GM12878 (cell line): ENCODE data around the gene ICAM4. TPM values are rescaled to one million over a fixed set of nuclear protein-coding genes. Genes with fewer than 3 reads are reported as not detected.
A peak's percentile ranks its signal among the peaks of the same experiment; 100 is the strongest.

ENCODE experiments used
- ATAC-seq: fragments of 200-7000 bp; cut with Tn5 transposase; 3 replicates; pipeline ENCODE4 v1.9.1; 2020; ENCODE audit warnings: mild to moderate bottlenecking, moderate library complexity
- BruUV-seq: library from RNA; stranded (reverse); fragments of 400-500 nt; replicated peaks from 2 replicates; lab custom pipeline; 2021; lab: Mats Ljungman, UMichigan
- CTCF ChIA-PET: fragments of 300-600 bp; sonication (Branson Sonifier 250); formaldehyde crosslinking; extraction: SDS; loops from one replicate; lab custom pipeline; 2021; ENCODE audit warnings: inconsistent platforms; lab: Yijun Ruan, JAX
- POLR2A ChIA-PET: fragments of 350-600 bp; formaldehyde crosslinking; extraction: SDS; loops from one replicate; lab custom pipeline; 2021; ENCODE audit warnings: inconsistent platforms; lab: Charles Lee
- RAD21 ChIA-PET: fragments of 300-600 bp; sonication (Branson Sonifier 250); formaldehyde crosslinking; loops from one replicate; lab custom pipeline; 2023; ENCODE audit warnings: antibody characterized with exemption; ENCODE audit not compliant: unreplicated experiment; lab: Charles Lee
- SMC1A ChIA-PET: fragments of 300-600 bp; sonication (Branson Sonifier 250); formaldehyde crosslinking; loops from one replicate; lab custom pipeline; 2023; ENCODE audit not compliant: unreplicated experiment, uncharacterized antibody; lab: Charles Lee
- DNase-seq: peaks from one replicate; pipeline ENCODE4 v3.0.0-alpha.2; 2011; ENCODE audit warnings: low read depth, low spot score
- FAIRE-seq: peaks from 3 replicates; lab custom pipeline; 2011; peaks lifted over from hg19 to GRCh38; lab: Jason Lieb, UNC
- H2AFZ ChIP-seq: 2 replicates; pipeline ENCODE4 v1.6.0; 2011; ENCODE audit warnings: low read depth, low read length, control low read depth; ENCODE audit not compliant: control insufficient read depth
- H3K27ac ChIP-seq: 2 replicates; pipeline ENCODE4 v1.5.1; 2011; ENCODE audit warnings: control low read depth; ENCODE audit not compliant: control insufficient read depth, insufficient read depth
- H3K27me3 ChIP-seq, 2 experiments: replicated peaks in 1 of 2; 2 replicates each; pipeline versions ENCODE4 v1.6.0 to v1.6.1; 2011; ENCODE audit warnings: low read length in 1 of 2; ENCODE audit not compliant: control insufficient read depth in 2 of 2, insufficient read depth in 2 of 2
- H3K36me3 ChIP-seq, 2 experiments: 2 replicates each; pipeline ENCODE4 v1.5.1; 2011; ENCODE audit warnings: low read length in 1 of 2; ENCODE audit not compliant: control insufficient read depth in 2 of 2, insufficient read depth in 2 of 2
- H3K4me1 ChIP-seq: 2 replicates; pipeline ENCODE4 v1.6.1; 2011; ENCODE audit warnings: mild to moderate bottlenecking, low read length, moderate library complexity, mixed read lengths; ENCODE audit not compliant: control insufficient read depth, insufficient read depth
- H3K4me2 ChIP-seq: 2 replicates; pipeline ENCODE4 v1.6.0; 2011; ENCODE audit warnings: control low read depth; ENCODE audit not compliant: control insufficient read depth, insufficient read depth
- H3K4me3 ChIP-seq: fragments of 200-600 bp; sonication (generic); 2 replicates; pipeline ENCODE4 v1.5.1; 2016
- H3K79me2 ChIP-seq: 2 replicates; pipeline ENCODE4 v1.6.0; 2011; ENCODE audit warnings: low read length; ENCODE audit not compliant: control insufficient read depth, insufficient read depth
- H3K9ac ChIP-seq: 2 replicates; pipeline ENCODE4 v1.8.0; 2011; ENCODE audit warnings: low read length, control low read depth, mixed read lengths; ENCODE audit not compliant: control insufficient read depth, insufficient read depth
- H3K9me3 ChIP-seq: replicated peaks from 3 replicates; pipeline ENCODE4 v1.5.1; 2011; ENCODE audit warnings: mild to moderate bottlenecking, low read length; ENCODE audit not compliant: control insufficient read depth, insufficient read depth
- H4K20me1 ChIP-seq: 2 replicates; pipeline ENCODE4 v1.6.0; 2011; ENCODE audit not compliant: control insufficient read depth, insufficient read depth
- DPF2 ChIP-seq: fragments of 450-650 bp; IDR thresholded peaks from 2 replicates; pipeline ENCODE4 v1.6.1; 2017; ENCODE audit warnings: mild to moderate bottlenecking
- EED ChIP-seq: sonication (generic); IDR thresholded peaks from 2 replicates; pipeline ENCODE4 v1.6.1; 2016; ENCODE audit warnings: antibody characterized with exemption, low read depth
- EGR1 ChIP-seq, 2 experiments: IDR thresholded peaks; 1 replicate in 1 of 2; 2 replicates in 1 of 2; pipeline ENCODE4 v1.6.1; 2011 to 2012; ENCODE audit warnings: low read depth in 2 of 2, low read length in 2 of 2, borderline replicate concordance in 1 of 2, mild to moderate bottlenecking in 1 of 2, moderate library complexity in 1 of 2
- IKZF1 ChIP-seq: fragments of 450-650 bp; conservative IDR thresholded peaks from 2 replicates; pipeline ENCODE4 v1.6.1; 2017; ENCODE audit warnings: antibody characterized with exemption, mild to moderate bottlenecking
- JUNB ChIP-seq: IDR thresholded peaks from 2 replicates; pipeline ENCODE4 v1.6.1; 2016; ENCODE audit warnings: antibody characterized with exemption, mild to moderate bottlenecking
- NFYB ChIP-seq: IDR thresholded peaks from 2 replicates; pipeline ENCODE4 v1.6.1; 2011; ENCODE audit warnings: low read depth, mild to moderate bottlenecking, low read length, improper control_type of control experiment, moderate library complexity; ENCODE audit not compliant: insufficient read depth
- POLR2A ChIP-seq: IDR thresholded peaks from 2 replicates; pipeline ENCODE4 v1.6.1; 2011; ENCODE audit warnings: low read depth, mild to moderate bottlenecking, low read length
- RUNX3 ChIP-seq: IDR thresholded peaks from 2 replicates; pipeline ENCODE4 v1.6.1; 2012; ENCODE audit warnings: low read length, inconsistent platforms
- SP1 ChIP-seq: IDR thresholded peaks from one replicate; pipeline ENCODE4 v1.6.1; 2011; ENCODE audit warnings: low read depth, low read length
- WGBS: methylation state at CpG from one replicate; pipeline ENCODE4 v1.1.6; 2016; ENCODE audit warnings: low lambda C conversion rate; ENCODE audit not compliant: insufficient replicate concordance, insufficient coverage; ENCODE audit errors: missing lambda C conversion rate; 5-methylcytosine and 5-hydroxymethylcytosine counted together
- in situ Hi-C: fragments of 300-500 bp; cut with MboI; formaldehyde crosslinking; loops from 9 replicates; pipeline ENCODE4 v1.14.3; 2018; ENCODE audit warnings: mixed read lengths
- intact Hi-C: fragments of 100-400 bp; cut with micrococcal nuclease; formaldehyde crosslinking; loops from one replicate; pipeline ENCODE4 v1.14.2; 2022; ENCODE audit not compliant: unreplicated experiment
- polyA plus RNA-seq, 11 experiments: library from polyadenylated mRNA; depleted of rRNA in 4 of 11; unstranded in 6 of 11; stranded (reverse) in 5 of 11; fragments of >200 nt; fragmentation: Nextera tagmentation in 4 of 11; fragmentation: Illumina TruSeq in 1 of 11; extraction: Ambion mirVana in 4 of 11; extraction: Trizol in 1 of 11; gene quantifications; 1 replicate in 1 of 11; 2 replicates in 10 of 11; pipeline versions ENCODE4 v1.2.1 to v1.2.3, GENCODE V29; 2011 to 2016; ENCODE audit warnings: inconsistent platforms in 2 of 11, missing spikeins in 2 of 11, low read depth in 1 of 11
- total RNA-seq, 4 experiments: library from RNA; depleted of rRNA in 3 of 4; stranded (reverse); fragments of >200 nt in 3 of 4; fragmentation: Illumina TruSeq in 1 of 4; extraction: Trizol in 1 of 4; gene quantifications; 2 replicates each; pipeline versions ENCODE4 v1.2.1 to v1.2.3, GENCODE V29; 2013 to 2021

The ICAM4 gene
- total and polyA plus RNA-seq, 10 of the 15 experiments (the other 5 are each of a cell fraction or from before 2014, with no cell fraction given), result 0.31 to 5.1 (median 1.7) TPM

GRCh38 chr19:10260141-10260584 is 26.6 kb upstream of the ICAM4 start:
- no peak overlapping the region for H3K4me3 ChIP-seq
- ChIA-PET CTCF (interaction anchor here (0.6 to 5.2 kb wide), 19 partner anchors 10 to 328 kb away, joined by 3 to 186 read pairs (median 7); partner anchors contain the start of genes DNMT1, ICAM1, ICAM4 and ICAM5), RAD21 (interaction anchor here (0.8 to 7.2 kb wide), 12 partner anchors 10 to 158 kb away, joined by 3 to 107 read pairs (median 4); partner anchors contain the start of genes DNMT1, ICAM1, ICAM5 and TYK2), SMC1A (interaction anchor here (0.7 to 5.6 kb wide), 8 partner anchors 9 to 141 kb away, joined by 3 to 83 read pairs (median 4); partner anchors contain the start of genes ICAM1, MRPL4 and RAVER1), POLR2A (interaction anchor here (0.5 to 3.8 kb wide), 8 partner anchors 12 to 1283 kb away, joined by 3 to 32 read pairs (median 4); partner anchors contain the start of genes ICAM1 and ICAM5)
- peaks cover 11% of the 10 kb centered on the region for H3K4me1 ChIP-seq
- TF ChIP-seq SP1 (no peak), EGR1 (IDR thresholded peaks at IDR 0.05; ENCODE audit: borderline replicate concordance in 1 of 2, low read depth in 2 of 2, low read length in 2 of 2) (peak in 1 of 2 experiments; percentile 82; a peak in 1 of 3 replicates), NFYB (no peak), RUNX3 (peak; percentile 20; the same call in 1 of the 2 replicates), JUNB (0 out of 2 replicates have a peak, but pooled peaks have one; percentile 7), EED (peak; percentile 50; the same call in 1 of the 2 replicates), POLR2A (peak; percentile 52; the same call in 1 of the 2 replicates), IKZF1 (peak; percentile 66), DPF2 (0 out of 2 replicates have a peak, but pooled peaks have one; percentile 15)
- intact Hi-C loops, result no loop called here
- DNase-seq (no peak), ATAC-seq (peak; percentile 19), FAIRE-seq (no peak)
- H3K79me2 ChIP-seq, result peaks cover 1% of the 10 kb centered on the region; the same call in 1 of the 2 replicates
- H3K27me3 ChIP-seq, result no peaks in the 10 kb centered on the region
- H3K36me3 ChIP-seq, result peaks cover 17 to 21% of the 10 kb centered on the region in 2 experiments; a peak in 3 of 4 replicates
- H4K20me1 ChIP-seq, result no peaks in the 10 kb centered on the region
- in situ Hi-C loops, result no loop called here
- WGBS, result 22% methylated on average over 8 of the region's 8 CpGs
- H3K27ac ChIP-seq, result peak overlapping the region; percentile 27; the same call in 1 of the 2 replicates
- H2AFZ ChIP-seq, result no peak overlapping the region
- no TSS peak for BruUV-seq
- H3K4me2 ChIP-seq, result 0 out of 2 replicates have a peak overlapping the region, but pooled peaks have one; percentile 2
- H3K9me3 ChIP-seq, result no peaks in the 10 kb centered on the region; the same call in 2 of the 3 replicates
- no peak overlapping the region for H3K9ac ChIP-seq
